Panc1 (cell line): ENCODE results near the gene CFAP74. TPM values are rescaled to one million over a fixed set of nuclear protein-coding genes. Genes with fewer than 3 reads are reported as not detected.

ENCODE experiments used
- ATAC-seq: fragments of 200-7000 bp; cut with Tn5 transposase; 2 replicates; pipeline ENCODE4 v1.9.1; 2020; ENCODE audit warnings: mild to moderate bottlenecking, moderate library complexity
- BruUV-seq: library from RNA; stranded (reverse); fragments of 400-500 nt; replicated peaks from 2 replicates; lab custom pipeline; 2021; lab: Mats Ljungman, UMichigan
- CTCF ChIA-PET: fragments of 300-600 bp; sonication (Branson Sonifier 250); formaldehyde crosslinking; loops from one replicate; lab custom pipeline; 2022; ENCODE audit warnings: antibody characterized with exemption; lab: Charles Lee
- POLR2A ChIA-PET: fragments of 300-600 bp; sonication (Branson Sonifier 250); formaldehyde crosslinking; loops from one replicate; lab custom pipeline; 2022; ENCODE audit warnings: antibody characterized with exemption; lab: Charles Lee
- DNase-seq: peaks from one replicate; pipeline ENCODE4 v3.0.0-alpha.2; 2010; ENCODE audit warnings: low read depth, low spot score
- H3K27ac ChIP-seq: 2 replicates; pipeline ENCODE4 v1.5.1; 2011; ENCODE audit warnings: mild to moderate bottlenecking, low read length, inconsistent platforms
- H3K27me3 ChIP-seq: fragments of 200-500 bp; sonication (Bioruptor generic); 2 replicates; pipeline ENCODE4 v1.6.0; 2014; ENCODE audit warnings: low read length, inconsistent platforms; ENCODE audit not compliant: control insufficient read depth, insufficient read depth
- H3K36me3 ChIP-seq: fragments of 200-500 bp; sonication (Bioruptor generic); 2 replicates; pipeline ENCODE4 v1.5.1; 2014; ENCODE audit warnings: inconsistent platforms, mild to moderate bottlenecking, low read length, moderate library complexity; ENCODE audit not compliant: control insufficient read depth, insufficient read depth
- H3K4me1 ChIP-seq: 2 replicates; pipeline ENCODE4 v1.5.1; 2011; ENCODE audit warnings: inconsistent platforms, mild to moderate bottlenecking, low read length, moderate library complexity; ENCODE audit not compliant: control insufficient read depth, insufficient read depth
- H3K4me3 ChIP-seq, 2 experiments: 2 replicates each; pipeline ENCODE4 v1.5.1; 2011 to 2012; ENCODE audit warnings: low read depth in 2 of 2, low read length in 2 of 2, mild to moderate bottlenecking in 2 of 2, inconsistent platforms in 1 of 2, moderate library complexity in 1 of 2
- H3K9me3 ChIP-seq: fragments of 200-500 bp; sonication (Bioruptor generic); 2 replicates; pipeline ENCODE4 v1.5.1; 2014; ENCODE audit warnings: low read depth, mild to moderate bottlenecking, inconsistent platforms, low read length, moderate library complexity; ENCODE audit not compliant: control insufficient read depth, insufficient read depth
- CTCF ChIP-seq: fragments of 450-650 bp; IDR thresholded peaks from 2 replicates; pipeline ENCODE4 v1.5.1; 2017; ENCODE audit warnings: mild to moderate bottlenecking
- POLR2AphosphoS5 ChIP-seq: IDR thresholded peaks from 2 replicates; pipeline ENCODE4 v1.6.1; 2012; ENCODE audit warnings: mild to moderate bottlenecking, low read depth, low read length, moderate library complexity
- REST ChIP-seq, 2 experiments: IDR thresholded peaks; 2 replicates each; pipeline ENCODE4 v1.6.1; 2011 to 2012; ENCODE audit warnings: low read depth in 2 of 2, control low read depth in 1 of 2, low read length in 1 of 2, mild to moderate bottlenecking in 1 of 2, moderate library complexity in 1 of 2; ENCODE audit not compliant: insufficient read depth in 1 of 2
- SIN3A ChIP-seq: IDR thresholded peaks from 2 replicates; pipeline ENCODE4 v1.6.1; 2012; ENCODE audit warnings: low read depth, mild to moderate bottlenecking, low read length, moderate library complexity, borderline replicate concordance; ENCODE audit not compliant: insufficient read depth
- TCF7L2 ChIP-seq: IDR thresholded peaks from 2 replicates; pipeline ENCODE4 v1.6.1; 2011; ENCODE audit warnings: mild to moderate bottlenecking, low read depth, low read length, inconsistent platforms
- in situ Hi-C: cut with HindIII; loops from 2 replicates; pipeline ENCODE4 v1.10.0; 2016; ENCODE audit warnings: low sequenced_read_pairs, low pct_unique_long_range_greater_than_20kb
- intact Hi-C: fragments of 100-400 bp; cut with micrococcal nuclease; formaldehyde crosslinking; loops from one replicate; pipeline ENCODE4 v1.10.0; 2022; ENCODE audit not compliant: unreplicated experiment
- total RNA-seq: library from RNA; stranded (reverse); gene quantifications from one replicate; pipeline ENCODE4 v1.2.1, GENCODE V29; 2021; ENCODE audit not compliant: unreplicated experiment

CFAP74 gene
- total RNA-seq, 1 experiment from 2014 or later, result not detected

DNA sequence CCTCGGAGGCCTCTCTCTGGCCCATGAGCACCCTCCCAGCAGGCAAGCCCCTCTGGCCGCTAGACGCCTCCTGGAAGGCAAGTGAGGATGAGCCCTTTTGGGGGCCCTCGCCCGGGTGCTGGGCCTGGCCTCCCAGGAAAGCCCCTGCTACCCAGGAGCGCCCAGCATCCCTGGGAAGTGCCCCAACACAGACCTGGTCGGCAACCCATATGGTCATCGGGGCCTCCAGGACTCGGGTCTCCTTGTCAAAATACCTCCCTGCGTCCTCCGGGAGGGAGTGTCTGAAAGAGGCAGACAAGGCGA is 63.5 kb downstream of the CFAP74 start:
- H3K27ac ChIP-seq, result no peak overlapping the region
- DNase-seq, result no peak
- intact Hi-C loops (loop anchor here (5.0 kb wide), 1 partner anchor 107 kb away; no protein-coding TSS in a partner anchor), in situ Hi-C loops (no loop called here)
- no peaks in the 10 kb centered on the region; the same call in 1 of the 2 replicates for H3K4me1 ChIP-seq
- no peaks in the 10 kb centered on the region for H3K36me3 ChIP-seq
- ATAC-seq, result no peak
- H3K27me3 ChIP-seq, result no peaks in the 10 kb centered on the region
- POLR2A ChIA-PET, result no interaction called here
- CTCF ChIA-PET, result interaction anchor here (0.5 kb wide), 1 partner anchor 110 kb away, joined by 7 read pairs; the partner anchor contains the start of gene PRKCZ
- BruUV-seq, result no TSS peak
- TF ChIP-seq REST (IDR thresholded peaks at IDR 0.05; ENCODE audit: insufficient read depth in 1 of 2, low read depth in 2 of 2, low read length in 1 of 2), result no peak
- no peak for TF ChIP-seq CTCF
- no peak for TF ChIP-seq POLR2AphosphoS5
- TF ChIP-seq TCF7L2, result no peak
- TF ChIP-seq SIN3A, result no peak
- H3K9me3 ChIP-seq, result no peaks in the 10 kb centered on the region
- H3K4me3 ChIP-seq, result no peak overlapping the region

- in situ Hi-C loops, result loop anchor here (10.0 kb wide), 1 partner anchor 55 kb away; no protein-coding TSS in a partner anchor
- no peaks in the 10 kb centered on the region for H3K27me3 ChIP-seq
- no peaks in the 10 kb centered on the region for H3K36me3 ChIP-seq
- ChIA-PET CTCF (no interaction called here), POLR2A (no interaction called here)
- TF ChIP-seq CTCF (no peak), REST (IDR thresholded peaks at IDR 0.05; ENCODE audit: insufficient read depth in 1 of 2, low read depth in 2 of 2, low read length in 1 of 2) (no peak), TCF7L2 (no peak), POLR2AphosphoS5 (no peak), SIN3A (no peak)
- no TSS peak for BruUV-seq
- intact Hi-C loops, result loop anchor here (5.0 kb wide), 1 partner anchor 108 kb away; no protein-coding TSS in a partner anchor
- H3K4me1 ChIP-seq, result no peaks in the 10 kb centered on the region; the same call in 1 of the 2 replicates
- H3K27ac ChIP-seq, result no peak overlapping the region
- no peak overlapping the region for H3K4me3 ChIP-seq
- DNase-seq (no peak), ATAC-seq (no peak)
- no peaks in the 10 kb centered on the region for H3K9me3 ChIP-seq
Measured at GRCh38 chr1:1939296-1940122, 64.1 kb downstream of the CFAP74 start.
